GM12891 (cell line): ENCODE results near the gene TSHZ2.

Experiments
- PAX5 ChIP-seq: IDR thresholded peaks from 2 replicates; pipeline ENCODE4 v1.6.1; 2011; ENCODE audit warnings: low read length, moderate library complexity, mild to moderate bottlenecking; ENCODE audit not compliant: insufficient read depth, severe bottlenecking
- POLR2A ChIP-seq: IDR thresholded peaks from 2 replicates; pipeline ENCODE4 v1.6.1; 2011; ENCODE audit warnings: low read depth, low read length, control low read depth
- POLR2AphosphoS5 ChIP-seq: IDR thresholded peaks from 2 replicates; pipeline ENCODE4 v1.6.1; 2011; ENCODE audit warnings: low read depth, low read length, control low read depth
- POU2F2 ChIP-seq: IDR thresholded peaks from 2 replicates; pipeline ENCODE4 v1.6.1; 2011; ENCODE audit warnings: low read depth, mild to moderate bottlenecking, control low read depth, low read length, moderate library complexity

- TF ChIP-seq POLR2A = no peak
- no peak for TF ChIP-seq PAX5
- no peak for TF ChIP-seq POLR2AphosphoS5
- no peak for TF ChIP-seq POU2F2
Measured at GRCh38 chr20:53364646-53365045, 392.5 kb downstream of the TSHZ2 start.
